Heart left ventricle (tissue), 13 donors: ENCODE measurements around the gene KANK4.

Source experiments
- CTCF ChIP-seq, 12 donors: fragments of 200-600 bp; sonication (generic) in 4 of 12; IDR thresholded peaks; one replicate each; pipeline versions ENCODE4 v1.5.0 to v1.8.0; 2018 to 2022; ENCODE audit warnings: antibody characterized with exemption in 12 of 12, mild to moderate bottlenecking in 5 of 12
- POLR2A ChIP-seq, 2 donors: fragments of 450-650 bp; IDR thresholded peaks; one replicate each; pipeline ENCODE4 v1.6.1; 2017; ENCODE audit warnings: antibody characterized with exemption in 2 of 2, mild to moderate bottlenecking in 2 of 2, moderate library complexity in 2 of 2
- donor health status: ischemic (EF 13 %, LVEDD 7.1; RV severe dilation, severe dysfunction).
- donor health status: DM: no; HTN: yes; CAD: no.
- donor health status: DM: no; HTN: no; CAD: no.
- donor health status: ischemic (EF 25% LVEDD 6.9; RV normal size, moderate dysfunction).
- donor health status: ischemic (EF 25% LVEDD 5.7; RV mildly dilated, moderate dysfunction).
- donor health status: ischemic (EF 35%, LVEDD 5.7; RV mildly dilated, moderate dysfunction).
- donor health status: nonischemic (EF 11% LVEDD 7.7; RV severe dilation, severe dysfunction).
- donor health status: DM: yes; HTN: yes; CAD: no.
- donor health status: PGD.
- donor health status: ischemic (EF 29% LVEDD 5.4; RV normal size, mild dysfunction).
- donor health status: nonischemic (EF 23%, LVEDD 6.1; RV moderate dilation, normal function).

- TF ChIP-seq CTCF (IDR thresholded peaks at IDR 0.05) (peak in 4 of 12 donors; percentile 10 to 39 (median 28)), POLR2A (IDR thresholded peaks at IDR 0.05) (no peak)
Observed at GRCh38 chr1:62294261-62294660, 25.0 kb downstream of the KANK4 start.
